PC-9 (cell line): ENCODE measurements around the gene LRRC8D. TPM values are rescaled to one million over a fixed set of nuclear protein-coding genes. Genes with fewer than 3 reads are reported as not detected.

Experiments used
- BruUV-seq: library from RNA; stranded (reverse); fragments of 400-500 nt; replicated peaks from 2 replicates; lab custom pipeline; 2021; lab: Mats Ljungman, UMichigan
- CTCF ChIA-PET: fragments of 300-600 bp; sonication (Branson Sonifier 250); formaldehyde crosslinking; loops from one replicate; lab custom pipeline; 2022; ENCODE audit warnings: antibody characterized with exemption; lab: Charles Lee
- POLR2A ChIA-PET: fragments of 300-600 bp; sonication (Branson Sonifier 250); formaldehyde crosslinking; loops from one replicate; lab custom pipeline; 2022; ENCODE audit warnings: antibody characterized with exemption; ENCODE audit not compliant: unreplicated experiment; lab: Charles Lee
- DNase-seq, 2 experiments: peaks; one replicate each; pipeline versions ENCODE4 v3.0.0 to v3.0.0-alpha.2; 2015 to 2022; ENCODE audit warnings: mixed read lengths in 1 of 2
- H2AFZ ChIP-seq: fragments of 200-600 bp; sonication (generic); 2 replicates; pipeline ENCODE4 v1.8.1; 2017; ENCODE audit warnings: antibody characterized with exemption
- H3F3A ChIP-seq: fragments of 200-600 bp; sonication (generic); 2 replicates; pipeline ENCODE4 v1.8.1; 2017; ENCODE audit warnings: antibody characterized with exemption, mild to moderate bottlenecking, low read depth; ENCODE audit not compliant: insufficient read depth
- H3K27ac ChIP-seq: fragments of 200-600 bp; sonication (generic); 2 replicates; pipeline ENCODE4 v1.6.1; 2016; ENCODE audit warnings: mixed run types
- H3K27me3 ChIP-seq: fragments of 200-600 bp; sonication (generic); 2 replicates; pipeline ENCODE4 v1.6.1; 2016; ENCODE audit warnings: low read depth, mixed run types; ENCODE audit not compliant: insufficient read depth
- H3K36me3 ChIP-seq: fragments of 200-600 bp; sonication (generic); 2 replicates; pipeline ENCODE4 v1.6.1; 2016; ENCODE audit warnings: low read depth, mixed run types
- H3K4me1 ChIP-seq: fragments of 200-600 bp; sonication (generic); replicated peaks from 2 replicates; pipeline ENCODE4 v1.6.1; 2016; ENCODE audit warnings: mixed run types; ENCODE audit not compliant: insufficient read depth
- H3K4me2 ChIP-seq: fragments of 200-600 bp; sonication (generic); 2 replicates; pipeline ENCODE4 v1.6.1; 2017; ENCODE audit warnings: mixed run types
- H3K4me3 ChIP-seq: fragments of 200-600 bp; sonication (generic); 2 replicates; pipeline ENCODE4 v1.6.1; 2016; ENCODE audit warnings: mixed run types
- H3K79me2 ChIP-seq: fragments of 200-600 bp; sonication (generic); 2 replicates; pipeline ENCODE4 v1.6.1; 2017; ENCODE audit warnings: low read depth, mixed run types
- H3K9me2 ChIP-seq: fragments of 200-600 bp; sonication (generic); 2 replicates; pipeline ENCODE4 v1.8.1; 2017; ENCODE audit warnings: mild to moderate bottlenecking; ENCODE audit not compliant: insufficient read depth
- H3K9me3 ChIP-seq: fragments of 200-600 bp; sonication (generic); 2 replicates; pipeline ENCODE4 v1.8.1; 2016; ENCODE audit warnings: low read depth; ENCODE audit not compliant: insufficient read depth
- H4K20me1 ChIP-seq: fragments of 200-600 bp; sonication (generic); 2 replicates; pipeline ENCODE4 v1.8.1; 2017; ENCODE audit not compliant: insufficient read depth
- CTCF ChIP-seq: fragments of 200-600 bp; sonication (generic); conservative IDR thresholded peaks from 2 replicates; pipeline ENCODE4 v1.6.1; 2017; ENCODE audit warnings: mixed run types, antibody characterized with exemption, mild to moderate bottlenecking, moderate library complexity
- EZH2 ChIP-seq: fragments of 200-600 bp; sonication (generic); IDR thresholded peaks from 2 replicates; pipeline ENCODE4 v1.8.0; 2017; ENCODE audit warnings: antibody characterized with exemption, low read depth
- intact Hi-C: fragments of 100-400 bp; cut with micrococcal nuclease; formaldehyde crosslinking; loops from one replicate; pipeline ENCODE4 v1.10.0; 2022; ENCODE audit not compliant: unreplicated experiment
- total RNA-seq: library from RNA; stranded (reverse); gene quantifications from 2 replicates; pipeline ENCODE4 v1.2.3, GENCODE V29; 2021

Gene LRRC8D
- total RNA-seq, 1 experiment from 2014 or later = 75.9 TPM

- H3K36me3 ChIP-seq = peaks cover 27% of the 10 kb centered on the region
- H3K27me3 ChIP-seq = no peaks in the 10 kb centered on the region
- H3K79me2 ChIP-seq = peaks cover 88% of the 10 kb centered on the region
- H3F3A ChIP-seq = no peaks in the 10 kb centered on the region; the same call in 1 of the 2 replicates
- no peaks in the 10 kb centered on the region; the same call in 1 of the 2 replicates for H4K20me1 ChIP-seq
- no peak overlapping the region for H3K4me2 ChIP-seq
- no peak for DNase-seq
- H3K9me2 ChIP-seq = no peaks in the 10 kb centered on the region
- ChIA-PET CTCF (no interaction called here), POLR2A (no interaction called here)
- H3K4me3 ChIP-seq = no peak overlapping the region
- no peak overlapping the region for H2AFZ ChIP-seq
- no peaks in the 10 kb centered on the region for H3K4me1 ChIP-seq
- BruUV-seq = no TSS peak
- no peaks in the 10 kb centered on the region for H3K9me3 ChIP-seq
- TF ChIP-seq EZH2 (no peak), CTCF (no peak)
- no peak overlapping the region for H3K27ac ChIP-seq
- intact Hi-C loops = no loop called here
Observed at GRCh38 chr1:89833183-89834082, 12.6 kb downstream of the LRRC8D start.

GRCh38 chr1:89834083-89834704 lies 13.4 kb downstream of the LRRC8D start:
- BruUV-seq = no TSS peak
- Histone ChIP-seq H3K4me2 (no peak overlapping the region), H3K36me3 (peaks cover 20% of the 10 kb centered on the region), H3K27ac (no peak overlapping the region), H3K9me3 (no peaks in the 10 kb centered on the region), H4K20me1 (no peaks in the 10 kb centered on the region; the same call in 1 of the 2 replicates), H3K79me2 (peaks cover 87% of the 10 kb centered on the region), H2AFZ (no peak overlapping the region), H3K27me3 (no peaks in the 10 kb centered on the region), H3K4me1 (no peaks in the 10 kb centered on the region), H3K4me3 (no peak overlapping the region), H3F3A (no peaks in the 10 kb centered on the region; the same call in 1 of the 2 replicates), H3K9me2 (no peaks in the 10 kb centered on the region)
- TF ChIP-seq EZH2 (no peak), CTCF (no peak)
- ChIA-PET POLR2A (no interaction called here), CTCF (no interaction called here)
- intact Hi-C loops = no loop called here
- no peak for DNase-seq

GRCh38 chr1:89836252-89837035 lies 15.6 kb downstream of the LRRC8D start:
- ChIA-PET POLR2A (no interaction called here), CTCF (no interaction called here)
- Histone ChIP-seq H3K9me3 (no peaks in the 10 kb centered on the region), H3K4me2 (no peak overlapping the region), H2AFZ (no peak overlapping the region), H3K9me2 (no peaks in the 10 kb centered on the region), H4K20me1 (no peaks in the 10 kb centered on the region; the same call in 1 of the 2 replicates), H3K36me3 (peaks cover 21% of the 10 kb centered on the region), H3K4me1 (0 out of 2 replicates have a peak, but pooled peaks cover under 1% of the 10 kb centered on the region), H3K27me3 (no peaks in the 10 kb centered on the region), H3K4me3 (no peak overlapping the region), H3K79me2 (peaks cover 81% of the 10 kb centered on the region), H3K27ac (no peak overlapping the region), H3F3A (peaks cover under 1% of the 10 kb centered on the region; the same call in 1 of the 2 replicates)
- no peak for TF ChIP-seq CTCF
- no peak for TF ChIP-seq EZH2
- BruUV-seq = no TSS peak
- DNase-seq = no peak
- intact Hi-C loops = no loop called here
